Islet precursor cell (in vitro differentiated cells): Measurements from ENCODE around the gene SPATA6L.
"Not testable (repeated sequence)": the region's sequence is repeated elsewhere in the genome, so short reads cannot be mapped to it uniquely, and the experiment has no call there.

ENCODE experiments used
- DNase-seq: peaks from one replicate; pipeline ENCODE4 v3.0.0-alpha.2; 2018

Gene SPATA6L

DNA sequence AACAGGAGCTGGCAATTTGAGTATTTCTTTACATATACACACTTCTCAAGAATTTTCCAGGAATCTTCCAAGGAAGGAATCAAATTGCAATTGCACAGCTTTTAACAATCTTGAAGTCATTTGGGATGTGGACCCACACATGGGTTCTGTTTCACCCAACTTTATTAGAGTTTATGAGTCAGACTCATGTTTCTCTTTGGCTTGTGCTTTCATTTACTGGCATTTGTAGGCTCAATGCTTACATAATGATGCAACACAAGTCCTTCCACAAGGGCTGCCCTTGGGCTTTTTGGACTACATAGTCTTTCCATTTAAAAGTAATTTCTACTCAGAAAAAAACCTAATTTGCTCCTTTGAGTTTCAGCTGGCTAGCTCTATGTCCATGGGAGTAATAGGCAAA, 8.5 kb upstream of the SPATA6L start:
- DNase-seq, result no peak

DNA sequence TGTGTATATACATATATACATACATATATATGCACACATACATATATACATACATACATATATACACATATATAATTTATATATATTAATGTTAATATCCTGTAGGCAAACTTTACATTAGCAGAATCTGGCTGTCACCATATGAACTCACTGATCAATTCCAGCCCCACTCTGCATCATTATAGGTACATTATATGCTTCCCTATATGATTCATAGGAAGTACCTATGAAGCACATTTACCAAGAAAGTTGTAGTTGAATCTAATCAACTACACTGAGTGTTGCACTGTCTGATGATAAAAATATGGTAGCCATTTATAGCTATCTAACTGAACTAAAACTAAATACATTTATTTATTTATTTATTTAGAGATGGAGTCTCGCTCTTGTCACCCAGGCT, 5.5 kb upstream of the SPATA6L start:
- DNase-seq, result no peak

DNA sequence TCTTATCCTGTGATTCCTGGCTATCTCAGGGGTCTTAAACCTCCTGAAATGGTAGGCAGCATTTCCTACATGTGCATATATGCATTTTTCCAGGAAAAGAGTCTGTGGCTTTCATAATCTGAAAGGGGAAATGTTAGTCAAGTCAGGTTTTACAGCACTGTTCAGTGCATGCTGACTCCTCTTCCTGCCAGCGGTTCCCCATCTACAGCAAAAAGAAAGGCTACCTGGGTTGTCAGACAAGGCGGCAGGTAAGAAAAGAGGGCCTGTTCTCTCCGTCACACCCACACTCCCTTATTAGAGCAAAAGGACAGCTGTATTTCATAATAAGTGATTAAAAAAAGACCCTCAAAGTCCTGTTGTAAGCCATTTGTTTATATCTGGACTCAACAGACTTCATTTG, 4.3 kb upstream of the SPATA6L start:
- DNase-seq, result no peak

DNA sequence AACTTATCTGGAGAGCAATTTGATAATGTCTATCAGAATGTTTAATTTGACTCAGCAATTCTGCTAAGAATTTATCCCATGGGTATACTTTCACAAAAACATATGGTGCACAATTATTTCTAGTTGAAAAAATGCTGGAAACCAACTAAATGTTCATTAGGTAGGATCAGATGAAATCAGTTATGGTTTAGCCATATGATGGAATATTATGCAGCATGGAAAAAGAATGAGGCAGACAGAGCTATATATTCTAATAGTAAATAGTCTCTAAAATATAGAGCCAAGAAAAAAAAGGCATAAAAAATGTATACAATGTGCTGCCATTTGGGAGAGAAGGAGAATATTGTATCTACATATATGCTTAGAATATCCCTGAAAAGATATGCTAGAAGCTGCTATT, 3.6 kb upstream of the SPATA6L start:
- DNase-seq, result no peak

DNA sequence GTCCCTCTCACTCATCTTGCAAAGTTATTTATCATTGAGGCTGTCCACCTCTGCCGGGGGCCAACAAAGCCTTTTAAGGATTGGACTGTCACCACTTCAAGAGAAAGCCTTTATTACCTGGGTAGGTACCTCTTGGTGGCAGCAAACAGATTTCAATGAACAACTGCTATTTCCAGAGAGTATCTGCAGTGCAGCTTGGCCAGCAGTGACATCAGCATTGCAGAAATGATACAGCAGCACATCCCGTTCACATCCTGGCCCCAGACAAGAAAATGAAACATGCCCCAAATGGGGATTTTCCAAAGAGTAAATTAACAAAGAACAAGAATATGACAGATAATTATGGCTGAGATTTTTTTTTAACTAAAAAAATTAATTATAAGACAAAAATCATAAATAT, 2.3 kb upstream of the SPATA6L start:
- DNase-seq, result no peak

DNA sequence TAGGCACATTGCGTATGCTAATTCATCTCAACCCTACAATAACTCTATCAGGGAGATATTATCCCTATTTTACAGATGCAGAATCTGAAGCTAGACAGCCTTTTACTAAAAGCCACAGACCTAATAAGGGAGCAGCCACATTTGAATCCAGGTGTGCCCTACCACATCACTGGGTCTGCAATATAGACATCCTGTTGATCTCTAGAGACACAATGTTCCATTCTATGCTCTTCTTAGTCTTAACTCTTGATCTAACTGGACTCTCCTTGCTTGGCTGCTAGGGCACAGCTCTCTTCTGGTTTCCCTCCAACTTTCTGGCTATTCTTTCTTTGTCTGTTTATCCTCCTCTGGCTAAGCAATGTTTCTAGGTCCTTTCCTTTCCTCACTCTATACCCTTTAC, 1.4 kb upstream of the SPATA6L start:
- no peak for DNase-seq

DNA sequence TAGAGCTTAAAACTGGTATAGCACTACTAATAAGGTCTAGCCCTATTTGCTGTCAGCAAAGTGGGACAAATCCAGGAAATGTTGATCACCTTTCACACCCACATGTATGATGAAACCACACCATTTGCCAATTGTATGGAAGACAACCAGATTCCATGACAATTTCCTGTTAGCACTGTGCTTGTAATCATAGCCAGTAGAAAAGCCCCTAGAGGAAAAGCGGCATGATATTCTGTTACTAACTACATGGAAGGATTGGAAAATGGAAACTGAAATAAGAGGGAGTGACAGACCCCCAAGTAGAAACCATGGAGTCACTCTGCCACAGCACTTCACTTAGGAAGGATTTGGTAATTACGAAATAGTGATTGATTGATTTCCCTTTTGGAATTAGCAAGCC, 923 bp downstream of the SPATA6L start:
- DNase-seq, result no peak

DNA sequence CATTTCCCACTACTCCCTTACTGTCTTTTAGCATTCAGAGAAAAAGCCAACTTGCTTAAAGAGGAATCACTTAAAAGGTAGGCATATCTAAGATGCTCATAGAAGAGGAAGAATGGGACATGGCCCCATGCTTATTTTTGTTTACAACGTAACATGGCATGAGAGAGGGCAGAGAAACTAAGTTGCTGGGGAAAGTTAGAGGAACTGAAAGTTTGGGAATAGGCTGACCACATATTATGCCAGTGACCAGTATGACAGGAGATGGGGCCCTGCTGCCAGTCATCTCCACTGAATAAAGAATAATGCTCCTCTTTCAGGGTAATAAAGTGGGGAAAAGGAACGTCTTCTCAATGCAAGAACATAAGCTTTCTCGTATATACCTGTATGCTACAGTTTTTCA, 2.3 kb downstream of the SPATA6L start:
- no peak for DNase-seq

DNA sequence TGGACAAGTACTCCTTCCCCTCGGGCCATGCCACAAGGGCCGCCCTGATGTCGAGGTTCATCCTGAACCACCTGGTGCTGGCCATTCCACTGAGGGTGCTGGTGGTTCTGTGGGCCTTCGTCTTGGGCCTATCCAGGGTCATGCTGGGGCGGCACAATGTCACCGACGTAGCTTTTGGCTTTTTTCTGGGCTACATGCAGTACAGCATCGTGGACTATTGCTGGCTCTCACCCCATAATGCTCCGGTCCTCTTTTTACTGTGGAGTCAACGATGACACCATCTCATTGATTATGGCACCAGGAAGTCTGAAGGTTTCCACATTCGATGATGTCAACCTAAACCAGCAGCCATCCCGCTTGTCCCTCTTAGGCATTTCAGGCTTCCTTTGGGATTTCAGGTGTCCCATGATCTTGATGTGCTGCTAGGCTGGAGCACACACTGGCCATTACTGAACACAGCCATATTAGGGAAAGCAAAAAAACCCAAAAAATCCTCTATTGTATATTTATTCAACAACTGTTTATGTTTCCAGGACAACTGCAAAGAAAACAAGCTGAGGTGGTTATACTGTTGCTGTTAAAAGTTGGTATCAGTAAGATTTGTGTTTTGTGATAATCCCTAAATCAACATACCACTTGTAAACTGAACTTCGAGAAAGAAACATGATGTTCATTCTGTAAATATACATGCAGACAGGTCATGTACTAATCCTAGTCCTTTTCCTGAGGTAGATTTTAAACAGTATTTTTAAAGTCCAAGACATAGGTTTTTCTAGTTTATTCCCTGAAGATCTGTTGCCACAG, 3.1 kb downstream of the SPATA6L start:
- no peak for DNase-seq

DNA sequence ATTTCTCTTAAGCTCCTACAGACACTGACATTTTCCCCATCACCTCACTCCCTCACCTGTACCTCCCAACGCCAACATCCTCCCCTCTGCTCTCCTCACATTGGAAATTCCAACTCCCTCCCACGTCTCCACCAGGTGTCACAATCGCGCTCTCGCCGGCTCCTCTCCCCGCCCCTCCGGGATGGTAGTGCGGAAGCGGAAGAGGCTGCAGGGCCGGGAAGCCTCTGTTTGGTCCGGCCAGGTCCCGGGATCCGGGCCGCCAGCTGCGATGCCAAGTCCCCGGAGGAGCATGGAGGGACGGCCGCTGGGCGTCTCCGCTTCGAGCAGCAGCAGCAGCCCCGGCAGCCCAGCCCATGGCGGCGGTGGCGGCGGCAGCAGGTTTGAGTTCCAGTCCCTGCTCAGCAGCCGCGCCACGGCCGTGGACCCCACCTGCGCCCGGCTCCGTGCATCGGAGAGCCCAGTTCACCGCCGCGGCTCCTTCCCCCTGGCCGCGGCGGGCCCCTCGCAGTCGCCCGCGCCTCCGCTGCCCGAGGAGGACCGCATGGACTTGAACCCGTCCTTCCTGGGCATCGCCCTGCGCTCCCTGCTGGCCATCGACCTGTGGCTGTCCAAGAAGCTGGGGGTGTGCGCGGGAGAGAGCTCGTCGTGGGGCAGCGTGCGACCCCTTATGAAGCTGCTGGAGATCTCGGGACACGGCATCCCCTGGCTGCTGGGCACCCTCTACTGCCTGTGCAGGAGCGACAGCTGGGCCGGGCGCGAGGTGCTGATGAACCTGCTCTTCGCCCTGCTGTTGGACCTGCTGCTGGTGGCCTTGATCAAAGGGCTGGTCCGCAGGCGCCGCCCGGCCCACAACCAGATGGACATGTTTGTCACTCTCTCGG, 3.9 kb downstream of the SPATA6L start, which contains the start of gene PLPP6:
Gene PLPP6 (plus strand): TSS at position 187 of the 881 bp plus-strand sequence. CDS start 82 bp downstream, at position 269.
- peak; percentile 96 for DNase-seq

DNA sequence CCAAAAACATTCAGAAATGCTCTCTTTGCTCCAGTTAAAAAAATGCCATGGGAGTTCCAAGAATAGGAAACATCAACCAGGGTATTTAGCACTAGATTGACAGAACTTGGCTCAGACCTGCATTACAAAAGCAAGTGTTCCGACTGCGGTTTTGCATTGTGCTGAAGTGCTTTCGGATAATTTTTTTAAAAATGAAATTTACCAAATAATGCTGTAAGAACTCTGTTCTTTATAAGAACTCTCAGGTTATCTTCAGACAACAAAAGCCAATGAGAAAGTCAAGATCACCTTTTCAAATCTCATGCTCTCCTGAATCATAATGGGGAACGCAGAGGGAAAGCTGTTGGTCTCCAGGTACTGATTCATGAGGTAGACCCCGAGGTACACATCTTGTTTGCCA, 4.7 kb downstream of the SPATA6L start:
- no peak for DNase-seq

DNA sequence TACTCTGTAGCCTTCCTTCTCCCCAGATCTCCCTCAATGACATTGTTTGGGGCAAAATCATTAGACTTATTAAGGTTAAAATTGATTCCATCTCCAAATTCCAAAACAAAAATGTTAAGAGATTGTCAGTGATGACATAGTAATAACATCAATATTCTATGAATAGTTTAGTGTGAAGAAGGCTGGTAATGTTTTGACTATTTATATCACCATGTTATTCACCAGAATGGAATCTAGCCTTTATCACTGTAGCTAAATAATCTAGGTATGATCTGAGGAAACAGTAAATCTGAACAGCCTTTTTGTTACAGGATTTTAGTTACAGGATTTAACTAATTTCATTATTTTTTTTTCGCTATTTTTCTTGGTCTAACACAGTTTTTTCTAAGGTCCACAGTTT, 5.1 kb downstream of the SPATA6L start:
- no peak for DNase-seq

DNA sequence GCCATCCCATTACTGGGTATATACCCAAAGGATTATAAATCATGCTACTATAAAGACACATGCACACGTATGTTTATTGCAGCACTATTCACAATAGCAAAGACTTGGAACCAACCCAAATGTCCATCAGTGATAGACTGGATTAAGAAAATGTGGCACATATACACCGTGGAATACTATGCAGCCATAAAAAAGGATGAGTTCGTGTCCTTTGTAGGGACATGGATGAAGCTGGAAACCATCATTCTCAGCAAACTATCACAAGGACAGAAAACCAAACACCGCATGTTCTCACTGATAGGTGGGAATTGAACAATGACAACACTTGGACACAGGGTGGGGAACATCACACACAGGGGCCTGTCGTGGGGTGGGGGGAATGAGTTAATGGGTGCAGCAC, 5.6 kb downstream of the SPATA6L start:
- DNase-seq, result not testable (repeated sequence)

DNA sequence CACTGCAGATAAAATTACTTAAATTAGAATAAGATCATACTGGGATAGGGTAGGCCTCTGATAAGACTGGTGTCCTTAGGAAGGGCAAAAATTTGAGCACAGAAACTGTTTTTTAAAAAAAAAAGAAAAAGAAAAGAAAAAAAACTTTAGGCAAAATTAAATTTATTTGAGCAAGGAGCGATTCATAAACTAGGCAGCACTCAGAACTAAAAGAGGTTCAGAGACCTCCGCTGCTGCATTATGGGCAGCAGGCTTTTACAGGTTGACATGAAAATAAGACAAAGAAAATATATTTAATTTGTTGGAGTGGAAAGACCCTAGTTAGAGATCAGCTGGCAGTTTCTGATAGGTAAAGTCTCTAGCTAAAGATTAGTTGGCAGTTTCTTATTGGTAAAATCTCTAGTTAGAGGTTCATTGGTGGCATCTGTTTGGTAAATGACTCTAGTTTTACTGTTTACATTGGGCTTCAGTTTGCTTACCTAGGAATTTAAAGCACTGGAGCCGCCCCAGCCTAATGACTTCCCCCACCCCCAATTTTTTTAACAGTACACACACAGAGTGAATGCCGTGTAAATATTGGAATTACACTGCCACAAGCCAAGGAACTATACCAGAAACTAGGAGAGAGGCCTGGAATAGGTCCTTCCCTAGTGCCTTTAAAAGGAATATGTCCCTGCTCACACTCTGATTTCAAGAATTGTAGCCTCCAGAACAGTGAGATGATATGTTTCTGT, 8.7 kb downstream of the SPATA6L start:
- DNase-seq, result no peak

DNA sequence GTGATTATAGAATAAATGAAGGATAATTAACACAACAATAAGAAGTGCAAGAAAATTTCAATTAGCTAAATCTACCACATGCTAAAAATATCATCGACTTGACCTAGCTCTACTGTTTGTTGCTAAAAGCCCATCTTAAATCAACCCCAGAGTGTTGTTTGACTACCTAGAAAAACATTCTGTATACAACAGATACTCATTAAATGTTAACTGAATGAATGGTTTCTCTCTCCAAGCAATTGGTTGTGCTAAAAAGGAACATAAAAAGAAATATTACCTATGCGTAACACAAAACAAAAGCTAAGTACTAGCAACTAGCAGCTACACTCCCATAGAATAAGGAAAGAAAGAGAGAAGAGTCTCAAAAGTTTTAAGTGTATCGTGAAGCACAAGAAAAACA, 9.7 kb downstream of the SPATA6L start:
- DNase-seq, result no peak

DNA sequence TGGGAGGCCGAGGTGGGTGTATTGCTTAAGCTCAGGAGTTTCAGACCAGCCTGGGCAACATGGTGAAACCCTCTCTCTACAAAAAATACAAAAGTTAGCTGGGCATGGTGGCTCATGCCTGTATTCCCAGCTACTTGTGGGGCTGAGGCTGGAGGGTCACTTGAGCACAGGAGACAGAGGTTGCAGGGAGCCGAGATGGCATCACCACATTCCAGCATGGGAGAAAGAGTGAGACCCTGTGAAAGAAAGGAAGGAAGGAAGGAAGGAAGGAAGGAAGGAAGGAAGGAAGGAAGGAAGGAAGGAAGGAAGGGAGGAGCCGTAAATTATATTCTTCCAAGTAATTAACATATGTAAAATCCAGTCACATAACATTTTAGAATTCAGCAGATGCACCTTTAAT, 10.1 kb downstream of the SPATA6L start:
- not testable (repeated sequence) for DNase-seq

DNA sequence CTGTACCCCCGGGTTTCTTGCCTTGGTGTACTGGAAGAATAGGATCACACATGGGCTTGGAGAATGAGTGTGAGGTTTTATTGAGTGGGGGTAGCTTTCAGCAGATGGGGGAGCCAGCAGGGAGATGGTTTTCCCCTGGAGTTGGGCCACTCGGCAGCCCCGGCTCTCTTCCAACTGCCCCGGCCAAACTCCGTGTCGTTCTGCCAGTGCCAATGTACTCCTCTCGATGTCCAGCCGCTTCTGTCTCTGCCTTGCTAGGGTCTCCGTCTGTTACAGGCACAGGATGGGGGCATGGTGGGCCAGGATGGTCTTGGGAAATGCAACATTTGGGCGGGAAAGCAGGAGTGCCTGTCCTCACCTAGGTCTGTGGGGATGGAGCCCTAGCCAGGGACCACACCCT, 11.7 kb downstream of the SPATA6L start:
- no peak for DNase-seq

DNA sequence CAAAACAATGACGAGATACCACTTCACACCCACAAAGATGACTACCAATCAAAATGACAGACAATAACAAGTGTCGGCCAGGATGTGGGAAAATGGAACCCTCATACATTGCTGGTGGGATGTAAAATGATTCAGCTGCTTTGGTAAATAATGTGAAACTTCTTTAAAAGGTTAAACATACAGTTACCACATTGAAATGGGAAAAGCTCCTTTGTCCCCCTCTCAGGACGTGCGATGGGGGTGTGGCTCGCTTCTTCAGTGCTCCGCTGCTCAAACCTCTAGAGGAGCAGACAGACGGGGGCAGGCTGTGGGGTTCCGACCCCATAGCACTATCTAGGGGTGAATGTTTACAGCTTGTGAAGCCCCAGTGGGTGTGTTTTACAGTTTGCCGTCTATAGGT, 12.2 kb downstream of the SPATA6L start:
- DNase-seq, result no peak

DNA sequence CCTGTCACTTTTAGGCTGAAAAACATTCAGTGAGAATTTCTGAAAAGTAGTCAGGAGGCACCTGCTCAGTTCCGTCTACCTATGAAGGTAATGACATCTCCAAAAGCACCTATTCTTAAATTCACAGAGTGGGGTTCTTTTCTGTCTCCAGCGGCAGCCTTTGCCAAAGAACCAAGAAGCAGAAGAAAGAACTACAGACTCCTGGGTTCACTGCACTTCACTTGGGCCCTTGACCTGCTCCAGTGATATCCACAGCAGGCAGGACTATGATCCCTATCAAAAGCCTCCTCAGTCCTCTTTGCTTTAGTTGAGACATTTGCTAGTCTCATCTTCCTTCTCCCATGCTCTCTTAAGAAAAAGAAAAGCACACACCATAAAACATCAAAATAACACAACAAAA, 23.9 kb downstream of the SPATA6L start:
- DNase-seq, result no peak

DNA sequence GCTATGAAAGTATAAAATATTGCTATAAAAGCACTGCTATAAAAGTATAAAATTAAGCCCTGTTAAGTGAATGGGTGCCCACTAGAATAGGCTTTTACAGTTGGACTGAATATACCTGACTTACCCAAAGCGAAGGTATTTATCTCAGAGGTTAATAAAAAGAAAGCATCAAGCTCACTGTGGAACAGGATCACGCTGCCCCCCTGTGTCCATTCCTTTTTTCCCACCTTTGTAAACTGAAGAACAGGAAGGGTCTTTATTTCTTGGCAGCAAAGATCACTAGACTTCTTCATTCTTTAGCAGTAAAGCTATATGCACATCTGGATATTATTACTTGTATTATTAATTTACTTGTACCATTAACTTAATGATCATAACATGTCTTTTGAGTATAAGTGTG, 26.3 kb downstream of the SPATA6L start:
- no peak for DNase-seq

DNA sequence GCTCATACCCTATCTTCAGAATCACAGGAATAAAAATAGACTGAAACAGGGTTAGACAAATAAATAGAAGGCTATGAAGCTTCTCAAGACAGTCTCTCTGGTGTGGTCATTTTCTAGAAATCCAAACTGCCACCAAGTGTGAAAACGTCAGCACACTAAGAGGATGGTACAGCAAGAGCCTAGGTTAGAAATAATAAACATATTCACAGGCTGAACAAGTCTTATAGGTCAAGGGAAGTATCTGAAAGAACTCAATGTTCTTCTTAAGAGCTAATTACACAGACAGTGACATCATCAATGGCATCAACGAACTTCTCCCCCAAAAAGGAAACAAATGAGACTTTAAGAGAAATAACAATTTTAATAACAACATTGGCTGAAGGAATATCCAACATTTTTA, 26.9 kb downstream of the SPATA6L start:
- no peak for DNase-seq

DNA sequence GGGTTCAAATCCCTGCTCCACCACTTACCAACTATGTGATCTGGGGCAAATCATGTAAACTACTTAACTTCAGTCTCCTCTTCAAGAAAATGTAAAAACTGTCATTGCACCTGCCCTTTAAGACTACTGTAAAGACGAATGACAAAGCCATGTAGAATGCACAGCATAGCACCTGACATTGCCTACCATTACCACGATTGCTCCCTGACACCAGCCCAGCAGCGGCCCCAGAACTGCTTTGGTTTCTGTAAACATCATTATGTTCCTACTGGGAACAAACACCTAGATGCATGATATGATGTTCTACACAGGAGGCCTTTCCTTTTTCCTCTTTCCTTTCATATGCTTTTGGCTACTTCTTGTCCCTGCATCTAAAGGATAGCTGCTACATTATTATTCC, 27.3 kb downstream of the SPATA6L start:
- no peak for DNase-seq

DNA sequence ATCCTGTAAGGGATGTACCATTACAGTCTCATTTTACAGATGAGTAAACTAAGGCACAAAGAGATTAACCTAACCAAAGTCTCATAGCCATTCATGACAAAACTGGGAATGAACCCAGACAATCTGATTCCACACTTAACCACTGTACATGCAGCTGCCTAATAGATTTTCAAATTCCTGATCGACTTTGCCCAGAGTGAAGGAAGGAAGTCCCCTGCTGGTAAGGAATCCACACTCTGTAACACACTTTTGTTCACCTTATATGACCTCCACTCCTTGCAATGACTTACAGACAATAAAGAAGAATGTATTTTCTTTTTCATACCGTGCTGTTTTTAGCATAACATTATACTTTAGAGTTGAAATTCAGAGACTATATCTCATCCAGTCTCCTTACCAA, 35.4 kb downstream of the SPATA6L start:
- no peak for DNase-seq

DNA sequence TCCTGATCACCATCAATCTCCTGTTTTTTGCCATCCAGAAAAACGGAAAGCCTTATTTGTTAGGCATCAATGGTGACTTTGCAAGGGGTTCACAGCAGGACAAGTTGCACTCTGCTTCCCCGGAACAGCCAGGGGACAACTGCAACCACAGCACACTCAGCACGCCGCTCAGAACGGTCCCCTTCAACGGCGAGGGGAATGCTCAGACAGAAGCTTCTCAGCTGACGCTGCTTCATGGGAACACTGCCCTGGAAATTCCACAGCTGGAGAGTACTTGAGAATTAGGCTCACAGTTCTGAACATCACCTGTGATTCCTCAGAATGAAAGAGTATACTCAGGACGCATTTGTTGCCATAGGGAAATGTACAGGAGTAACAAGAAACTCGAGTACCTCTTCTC, 44.3 kb downstream of the SPATA6L start:
- DNase-seq, result no peak
